MM.1S (cell line): Measurements from ENCODE around the gene LRRC37A2.
"Not testable (repeated sequence)": the region's sequence is repeated elsewhere in the genome, so short reads cannot be mapped to it uniquely, and the experiment has no call there.

Source experiments
- DNase-seq: peaks from one replicate; pipeline ENCODE4 v3.0.0-alpha.2; 2015
- H2AFZ ChIP-seq: fragments of 300-600 bp; sonication (generic); 2 replicates; pipeline ENCODE4 v1.6.0; 2016; ENCODE audit warnings: antibody characterized with exemption, low read length
- H3F3A ChIP-seq: fragments of 300-600 bp; sonication (generic); 2 replicates; pipeline ENCODE4 v1.6.1; 2016; ENCODE audit warnings: mild to moderate bottlenecking, antibody characterized with exemption, low read length, moderate library complexity, mixed read lengths; ENCODE audit not compliant: insufficient read depth
- H3K27ac ChIP-seq: fragments of 300-600 bp; sonication (generic); 2 replicates; pipeline ENCODE4 v1.5.1; 2016; ENCODE audit warnings: mild to moderate bottlenecking, low read length
- H3K27me3 ChIP-seq: fragments of 300-600 bp; sonication (generic); replicated peaks from 2 replicates; pipeline ENCODE4 v1.6.0; 2016; ENCODE audit warnings: low read length; ENCODE audit not compliant: insufficient read depth
- H3K36me3 ChIP-seq: fragments of 300-600 bp; sonication (generic); replicated peaks from 2 replicates; pipeline ENCODE4 v1.6.1; 2016; ENCODE audit warnings: mild to moderate bottlenecking, low read length, mixed read lengths; ENCODE audit not compliant: insufficient read depth
- H3K4me1 ChIP-seq: fragments of 300-600 bp; sonication (generic); 2 replicates; pipeline ENCODE4 v1.6.1; 2016; ENCODE audit warnings: low read length, mixed read lengths
- H3K4me2 ChIP-seq: fragments of 300-600 bp; sonication (generic); 2 replicates; pipeline ENCODE4 v1.6.0; 2016; ENCODE audit warnings: low read depth, low read length
- H3K4me3 ChIP-seq: fragments of 300-600 bp; sonication (generic); 2 replicates; pipeline ENCODE4 v1.5.1; 2016; ENCODE audit warnings: low read length, mixed read lengths
- H3K79me2 ChIP-seq: fragments of 300-600 bp; sonication (generic); 2 replicates; pipeline ENCODE4 v1.6.1; 2016; ENCODE audit warnings: mixed run types, low read length, mixed read lengths
- H3K9ac ChIP-seq: fragments of 300-600 bp; sonication (generic); 2 replicates; pipeline ENCODE4 v1.6.1; 2016; ENCODE audit warnings: low read length, mixed read lengths
- H3K9me2 ChIP-seq: fragments of 300-600 bp; sonication (generic); replicated peaks from 2 replicates; pipeline ENCODE4 v1.6.1; 2016; ENCODE audit warnings: mild to moderate bottlenecking, low read length, mixed read lengths; ENCODE audit not compliant: insufficient read depth
- H3K9me3 ChIP-seq: fragments of 300-600 bp; sonication (generic); replicated peaks from 2 replicates; pipeline ENCODE4 v1.6.1; 2016; ENCODE audit warnings: mild to moderate bottlenecking, low read length, mixed read lengths; ENCODE audit not compliant: insufficient read depth
- H4K20me1 ChIP-seq: fragments of 300-600 bp; sonication (generic); 2 replicates; pipeline ENCODE4 v1.6.1; 2016; ENCODE audit warnings: mild to moderate bottlenecking, low read length, moderate library complexity, mixed read lengths; ENCODE audit not compliant: insufficient read depth

The LRRC37A2 gene

GRCh38 chr17:46505896-46506295, 6.4 kb upstream of the LRRC37A2 start:
- H3K9ac ChIP-seq, H3K9me2 ChIP-seq, H3K27ac ChIP-seq, H3K79me2 ChIP-seq, H2AFZ ChIP-seq, DNase-seq, H4K20me1 ChIP-seq, H3K4me2 ChIP-seq, H3K4me3 ChIP-seq, H3K9me3 ChIP-seq, H3K4me1 ChIP-seq, H3K27me3 ChIP-seq, H3K36me3 ChIP-seq, H3F3A ChIP-seq: not testable (repeated sequence)

GRCh38 chr17:46534716-46535115, 22.4 kb downstream of the LRRC37A2 start:
- not testable (repeated sequence) for H3K27ac ChIP-seq, H3K79me2 ChIP-seq, H3K9ac ChIP-seq, H3K4me3 ChIP-seq, H3K4me1 ChIP-seq, H4K20me1 ChIP-seq, H2AFZ ChIP-seq, DNase-seq, H3K36me3 ChIP-seq, H3K9me3 ChIP-seq, H3K9me2 ChIP-seq, H3F3A ChIP-seq, H3K27me3 ChIP-seq, H3K4me2 ChIP-seq

- not testable (repeated sequence) for H3K4me1 ChIP-seq, H2AFZ ChIP-seq
Observed at GRCh38 chr17:46548607-46549006, 36.3 kb downstream of the LRRC37A2 start.

GRCh38 chr17:46559155-46559554, 46.9 kb downstream of the LRRC37A2 start:
- H3K9ac ChIP-seq, H2AFZ ChIP-seq, H3K27ac ChIP-seq, H3K4me3 ChIP-seq, H4K20me1 ChIP-seq, H3K4me2 ChIP-seq, H3K4me1 ChIP-seq, H3F3A ChIP-seq, H3K27me3 ChIP-seq, H3K9me2 ChIP-seq, DNase-seq, H3K79me2 ChIP-seq, H3K36me3 ChIP-seq, H3K9me3 ChIP-seq: not testable (repeated sequence)

More at GRCh38 chr17:46548607-46549006, 36.3 kb downstream of the LRRC37A2 start:
- H3K27ac ChIP-seq, H4K20me1 ChIP-seq, H3K9ac ChIP-seq, H3K9me3 ChIP-seq, H3F3A ChIP-seq, H3K4me2 ChIP-seq, H3K79me2 ChIP-seq, H3K36me3 ChIP-seq, H3K27me3 ChIP-seq, DNase-seq, H3K9me2 ChIP-seq, H3K4me3 ChIP-seq: not testable (repeated sequence)

- not testable (repeated sequence) for H3K27me3 ChIP-seq, H3K79me2 ChIP-seq, H3K4me3 ChIP-seq, H2AFZ ChIP-seq, H3K9me3 ChIP-seq, H3F3A ChIP-seq, H3K36me3 ChIP-seq, H3K9ac ChIP-seq, H3K27ac ChIP-seq, H3K4me1 ChIP-seq, DNase-seq, H3K4me2 ChIP-seq, H4K20me1 ChIP-seq, H3K9me2 ChIP-seq
Observed at GRCh38 chr17:46560048-46560447, 47.8 kb downstream of the LRRC37A2 start.

GRCh38 chr17:46566284-46566683, 54.0 kb downstream of the LRRC37A2 start:
- not testable (repeated sequence) for H3K9me3 ChIP-seq, H3K9me2 ChIP-seq, H2AFZ ChIP-seq, H3K79me2 ChIP-seq, H4K20me1 ChIP-seq, H3K27ac ChIP-seq, DNase-seq, H3K4me2 ChIP-seq, H3K9ac ChIP-seq, H3K27me3 ChIP-seq, H3K4me1 ChIP-seq, H3K4me3 ChIP-seq, H3F3A ChIP-seq, H3K36me3 ChIP-seq

- DNase-seq, H2AFZ ChIP-seq, H3K27me3 ChIP-seq, H3K4me2 ChIP-seq, H3K4me3 ChIP-seq, H3K36me3 ChIP-seq, H3F3A ChIP-seq, H4K20me1 ChIP-seq, H3K9me2 ChIP-seq, H3K27ac ChIP-seq, H3K4me1 ChIP-seq, H3K79me2 ChIP-seq, H3K9ac ChIP-seq, H3K9me3 ChIP-seq: not testable (repeated sequence)
Observed at GRCh38 chr17:46566980-46567379, 54.7 kb downstream of the LRRC37A2 start.

GRCh38 chr17:46571796-46572195, 59.5 kb downstream of the LRRC37A2 start:
- not testable (repeated sequence) for H3K9me2 ChIP-seq, H3K27me3 ChIP-seq, H3F3A ChIP-seq, H3K79me2 ChIP-seq, H4K20me1 ChIP-seq, H3K9me3 ChIP-seq, H3K4me1 ChIP-seq, H3K9ac ChIP-seq, H2AFZ ChIP-seq, H3K36me3 ChIP-seq, H3K27ac ChIP-seq, H3K4me3 ChIP-seq, DNase-seq, H3K4me2 ChIP-seq
